MM.1S (cell line): ENCODE data around the gene ZNF574.

Experiments
- DNase-seq: peaks from one replicate; pipeline ENCODE4 v3.0.0-alpha.2; 2015
- H2AFZ ChIP-seq: fragments of 300-600 bp; sonication (generic); 2 replicates; pipeline ENCODE4 v1.6.0; 2016; ENCODE audit warnings: antibody characterized with exemption, low read length
- H3F3A ChIP-seq: fragments of 300-600 bp; sonication (generic); 2 replicates; pipeline ENCODE4 v1.6.1; 2016; ENCODE audit warnings: mild to moderate bottlenecking, antibody characterized with exemption, low read length, moderate library complexity, mixed read lengths; ENCODE audit not compliant: insufficient read depth
- H3K27ac ChIP-seq: fragments of 300-600 bp; sonication (generic); 2 replicates; pipeline ENCODE4 v1.5.1; 2016; ENCODE audit warnings: mild to moderate bottlenecking, low read length
- H3K27me3 ChIP-seq: fragments of 300-600 bp; sonication (generic); replicated peaks from 2 replicates; pipeline ENCODE4 v1.6.0; 2016; ENCODE audit warnings: low read length; ENCODE audit not compliant: insufficient read depth
- H3K36me3 ChIP-seq: fragments of 300-600 bp; sonication (generic); replicated peaks from 2 replicates; pipeline ENCODE4 v1.6.1; 2016; ENCODE audit warnings: mild to moderate bottlenecking, low read length, mixed read lengths; ENCODE audit not compliant: insufficient read depth
- H3K4me1 ChIP-seq: fragments of 300-600 bp; sonication (generic); 2 replicates; pipeline ENCODE4 v1.6.1; 2016; ENCODE audit warnings: low read length, mixed read lengths
- H3K4me2 ChIP-seq: fragments of 300-600 bp; sonication (generic); 2 replicates; pipeline ENCODE4 v1.6.0; 2016; ENCODE audit warnings: low read depth, low read length
- H3K4me3 ChIP-seq: fragments of 300-600 bp; sonication (generic); 2 replicates; pipeline ENCODE4 v1.5.1; 2016; ENCODE audit warnings: low read length, mixed read lengths
- H3K79me2 ChIP-seq: fragments of 300-600 bp; sonication (generic); 2 replicates; pipeline ENCODE4 v1.6.1; 2016; ENCODE audit warnings: mixed run types, low read length, mixed read lengths
- H3K9ac ChIP-seq: fragments of 300-600 bp; sonication (generic); 2 replicates; pipeline ENCODE4 v1.6.1; 2016; ENCODE audit warnings: low read length, mixed read lengths
- H3K9me2 ChIP-seq: fragments of 300-600 bp; sonication (generic); replicated peaks from 2 replicates; pipeline ENCODE4 v1.6.1; 2016; ENCODE audit warnings: mild to moderate bottlenecking, low read length, mixed read lengths; ENCODE audit not compliant: insufficient read depth
- H3K9me3 ChIP-seq: fragments of 300-600 bp; sonication (generic); replicated peaks from 2 replicates; pipeline ENCODE4 v1.6.1; 2016; ENCODE audit warnings: mild to moderate bottlenecking, low read length, mixed read lengths; ENCODE audit not compliant: insufficient read depth
- H4K20me1 ChIP-seq: fragments of 300-600 bp; sonication (generic); 2 replicates; pipeline ENCODE4 v1.6.1; 2016; ENCODE audit warnings: mild to moderate bottlenecking, low read length, moderate library complexity, mixed read lengths; ENCODE audit not compliant: insufficient read depth
- EZH2 ChIP-seq: fragments of 300-600 bp; sonication (generic); optimal IDR thresholded peaks from 2 replicates; pipeline ENCODE3; 2017; ENCODE audit warnings: low read depth, mild to moderate bottlenecking, antibody characterized with exemption, low read length, mixed read lengths
- EZH2phosphoT487 ChIP-seq: fragments of 300-600 bp; sonication (generic); IDR thresholded peaks from 2 replicates; pipeline ENCODE4 v1.6.1; 2018; ENCODE audit warnings: antibody characterized with exemption, low read length
- TF ChIP-seq, protein P1 (sequence below): fragments of 300-600 bp; sonication (generic); IDR thresholded peaks from 2 replicates; pipeline ENCODE4 v1.5.1; 2016; ENCODE audit warnings: antibody characterized with exemption, low read length, mixed read lengths

The ZNF574 gene

DNA sequence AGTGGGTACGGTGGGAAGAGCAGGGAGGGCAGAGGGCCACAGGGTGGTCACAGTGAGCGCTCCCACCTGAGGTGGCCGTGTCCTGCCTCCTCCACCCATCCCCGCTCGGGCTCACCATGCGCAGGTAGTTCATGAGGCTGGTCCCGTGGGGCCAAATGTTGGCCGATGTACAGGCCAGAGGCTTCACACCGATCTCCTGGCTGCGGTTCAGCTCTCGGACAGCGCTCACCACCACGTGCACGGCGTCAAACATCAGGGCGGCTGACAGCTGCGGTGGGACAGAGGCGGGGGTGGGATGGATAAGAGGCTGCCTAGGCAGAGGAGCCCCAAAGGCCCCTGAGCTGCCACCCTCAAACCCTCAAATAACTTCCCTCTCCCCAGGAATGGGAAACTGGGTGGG, 21.8 kb upstream of the ZNF574 start:
- Histone ChIP-seq H3K4me3 (no peak overlapping the region), H3K27me3 (peaks cover 14% of the 10 kb centered on the region), H3K9me2 (no peaks in the 10 kb centered on the region), H3K9me3 (no peaks in the 10 kb centered on the region), H3K27ac (no peak overlapping the region), H3K4me1 (no peaks in the 10 kb centered on the region), H3F3A (no peaks in the 10 kb centered on the region), H3K4me2 (no peak overlapping the region), H3K79me2 (no peaks in the 10 kb centered on the region), H2AFZ (no peak overlapping the region), H4K20me1 (no peaks in the 10 kb centered on the region), H3K9ac (no peak overlapping the region), H3K36me3 (no peaks in the 10 kb centered on the region)
- TF ChIP-seq, protein P1, sequence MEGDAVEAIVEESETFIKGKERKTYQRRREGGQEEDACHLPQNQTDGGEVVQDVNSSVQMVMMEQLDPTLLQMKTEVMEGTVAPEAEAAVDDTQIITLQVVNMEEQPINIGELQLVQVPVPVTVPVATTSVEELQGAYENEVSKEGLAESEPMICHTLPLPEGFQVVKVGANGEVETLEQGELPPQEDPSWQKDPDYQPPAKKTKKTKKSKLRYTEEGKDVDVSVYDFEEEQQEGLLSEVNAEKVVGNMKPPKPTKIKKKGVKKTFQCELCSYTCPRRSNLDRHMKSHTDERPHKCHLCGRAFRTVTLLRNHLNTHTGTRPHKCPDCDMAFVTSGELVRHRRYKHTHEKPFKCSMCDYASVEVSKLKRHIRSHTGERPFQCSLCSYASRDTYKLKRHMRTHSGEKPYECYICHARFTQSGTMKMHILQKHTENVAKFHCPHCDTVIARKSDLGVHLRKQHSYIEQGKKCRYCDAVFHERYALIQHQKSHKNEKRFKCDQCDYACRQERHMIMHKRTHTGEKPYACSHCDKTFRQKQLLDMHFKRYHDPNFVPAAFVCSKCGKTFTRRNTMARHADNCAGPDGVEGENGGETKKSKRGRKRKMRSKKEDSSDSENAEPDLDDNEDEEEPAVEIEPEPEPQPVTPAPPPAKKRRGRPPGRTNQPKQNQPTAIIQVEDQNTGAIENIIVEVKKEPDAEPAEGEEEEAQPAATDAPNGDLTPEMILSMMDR, result no peak
- TF ChIP-seq EZH2 (no peak), EZH2phosphoT487 (no peak)
- no peak for DNase-seq

DNA sequence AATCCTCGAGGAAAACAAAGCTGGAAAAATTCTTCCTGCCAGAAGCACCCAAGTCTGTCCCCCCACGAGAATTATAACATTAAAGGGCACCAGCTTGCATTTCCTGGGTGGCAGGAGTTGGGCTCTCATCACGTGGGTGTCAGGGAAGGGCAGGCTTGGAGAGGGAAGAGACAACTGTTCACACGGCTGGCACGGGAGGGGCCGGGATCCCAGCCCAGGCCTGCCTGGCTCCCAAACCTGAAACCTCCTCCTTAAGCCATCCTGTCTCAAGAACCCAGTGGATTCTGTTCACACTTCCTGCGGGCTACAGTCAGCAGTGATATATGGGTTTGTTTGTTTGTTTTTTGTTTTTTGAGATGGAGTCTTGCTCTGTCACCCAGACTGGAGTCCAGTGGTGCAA, 18.1 kb upstream of the ZNF574 start:
- no peaks in the 10 kb centered on the region for H4K20me1 ChIP-seq
- TF ChIP-seq EZH2phosphoT487 (no peak), EZH2 (no peak)
- TF ChIP-seq, protein P1, result no peak
- no peaks in the 10 kb centered on the region for H3K36me3 ChIP-seq

GRCh38 chr19:42059196-42059595, 16.8 kb upstream of the ZNF574 start:
- Histone ChIP-seq H3F3A (no peaks in the 10 kb centered on the region), H3K9me2 (no peaks in the 10 kb centered on the region), H3K4me3 (no peak overlapping the region), H3K27ac (no peak overlapping the region), H3K27me3 (peaks cover 11% of the 10 kb centered on the region), H3K79me2 (no peaks in the 10 kb centered on the region), H3K36me3 (no peaks in the 10 kb centered on the region), H3K9ac (no peak overlapping the region), H3K4me2 (no peak overlapping the region), H3K4me1 (no peaks in the 10 kb centered on the region), H4K20me1 (no peaks in the 10 kb centered on the region), H3K9me3 (no peaks in the 10 kb centered on the region), H2AFZ (no peak overlapping the region)
- no peak for TF ChIP-seq EZH2
- TF ChIP-seq, protein P1, result no peak
- TF ChIP-seq EZH2phosphoT487, result no peak
- no peak for DNase-seq

More for the DNA sequence above, 18.1 kb upstream of the ZNF574 start:
- Histone ChIP-seq H2AFZ (no peak overlapping the region), H3K27me3 (peaks cover 18% of the 10 kb centered on the region), H3F3A (no peaks in the 10 kb centered on the region), H3K9ac (no peak overlapping the region), H3K4me3 (no peak overlapping the region), H3K4me1 (no peaks in the 10 kb centered on the region), H3K9me2 (no peaks in the 10 kb centered on the region), H3K27ac (no peak overlapping the region), H3K9me3 (no peaks in the 10 kb centered on the region), H3K79me2 (no peaks in the 10 kb centered on the region), H3K4me2 (no peak overlapping the region)
- no peak for DNase-seq

DNA sequence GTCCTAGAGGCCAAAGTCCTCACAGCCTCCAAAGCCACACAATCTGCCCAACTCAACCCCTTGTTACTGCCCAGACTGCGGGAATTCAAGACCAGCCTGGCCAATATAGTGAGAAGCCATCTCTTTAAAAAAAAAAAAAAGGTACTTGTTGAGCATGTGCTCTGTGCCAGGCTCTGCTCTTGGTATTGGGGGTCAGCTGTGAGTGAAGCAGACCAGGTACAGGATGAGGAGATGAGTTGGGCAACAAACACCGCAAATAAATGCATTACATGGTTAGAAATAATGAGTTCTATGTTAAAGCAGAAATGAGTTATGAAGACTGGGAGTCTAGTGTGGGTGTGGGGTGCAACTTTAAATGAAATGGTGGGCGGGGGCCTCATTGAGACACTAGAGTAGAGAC, 15.8 kb upstream of the ZNF574 start:
- Histone ChIP-seq H2AFZ (no peak overlapping the region), H3K27me3 (peaks cover 11% of the 10 kb centered on the region), H4K20me1 (no peaks in the 10 kb centered on the region), H3F3A (no peaks in the 10 kb centered on the region), H3K9me3 (no peaks in the 10 kb centered on the region), H3K4me3 (no peak overlapping the region), H3K36me3 (no peaks in the 10 kb centered on the region), H3K9me2 (no peaks in the 10 kb centered on the region), H3K79me2 (no peaks in the 10 kb centered on the region), H3K4me1 (no peaks in the 10 kb centered on the region), H3K9ac (no peak overlapping the region), H3K27ac (no peak overlapping the region), H3K4me2 (no peak overlapping the region)
- no peak for DNase-seq
- no peak for TF ChIP-seq EZH2phosphoT487
- TF ChIP-seq EZH2, result no peak
- TF ChIP-seq, protein P1, result no peak
